ENCODE results near the gene ARID1A. TPM values are rescaled to one million over a fixed set of nuclear protein-coding genes. Genes with fewer than 3 reads are reported as not detected.
A peak's percentile ranks its signal among the peaks of the same experiment; 100 is the strongest.

Gene ARID1A
- total RNA-seq, 1 donor from 2014 or later = 187 TPM

GRCh38 chr1:26727476-26727875 is 31.7 kb downstream of the ARID1A start:
- Mint-ChIP-seq H3K4me1 (ENCODE audit: low read depth, unreplicated experiment) (peaks cover 52% of the 10 kb centered on the region), H3K36me3 (ENCODE audit: unreplicated experiment) (no peaks in the 10 kb centered on the region), H3K27me3 (ENCODE audit: unreplicated experiment) (peaks cover 7% of the 10 kb centered on the region), H3K4me3 (ENCODE audit: unreplicated experiment) (peak overlapping the region; percentile 37), H3K27ac (ENCODE audit: unreplicated experiment) (peak overlapping the region; percentile 88), H3K9me3 (ENCODE audit: unreplicated experiment) (peaks cover 6% of the 10 kb centered on the region)
- no peak for DNase-seq
- no peak for TF ChIP-seq CTCF (IDR thresholded peaks at IDR 0.05; ENCODE audit: partially characterized antibody, unreplicated experiment)

GRCh38 chr1:26728645-26729044 is 32.8 kb downstream of the ARID1A start:
- Mint-ChIP-seq H3K4me1 (ENCODE audit: low read depth, unreplicated experiment) (peaks cover 48% of the 10 kb centered on the region), H3K36me3 (ENCODE audit: unreplicated experiment) (no peaks in the 10 kb centered on the region), H3K4me3 (ENCODE audit: unreplicated experiment) (peak overlapping the region; percentile 30), H3K9me3 (ENCODE audit: unreplicated experiment) (peaks cover 2% of the 10 kb centered on the region), H3K27me3 (ENCODE audit: unreplicated experiment) (peaks cover 4% of the 10 kb centered on the region), H3K27ac (ENCODE audit: unreplicated experiment) (no peak overlapping the region)
- TF ChIP-seq CTCF (IDR thresholded peaks at IDR 0.05; ENCODE audit: partially characterized antibody, unreplicated experiment) = no peak
- no peak for DNase-seq

- H3K27me3 Mint-ChIP-seq (ENCODE audit: unreplicated experiment) = peaks cover 4% of the 10 kb centered on the region
- no peak overlapping the region for H3K4me3 Mint-ChIP-seq (ENCODE audit: unreplicated experiment)
- H3K4me1 Mint-ChIP-seq (ENCODE audit: low read depth, unreplicated experiment) = peaks cover 38% of the 10 kb centered on the region
- H3K36me3 Mint-ChIP-seq (ENCODE audit: unreplicated experiment) = no peaks in the 10 kb centered on the region
- no peak overlapping the region for H3K27ac Mint-ChIP-seq (ENCODE audit: unreplicated experiment)
- no peak for DNase-seq
- no peak for TF ChIP-seq CTCF (IDR thresholded peaks at IDR 0.05; ENCODE audit: partially characterized antibody, unreplicated experiment)
- no peaks in the 10 kb centered on the region for H3K9me3 Mint-ChIP-seq (ENCODE audit: unreplicated experiment)
These were observed 33.8 kb downstream of the ARID1A start for GRCh38 chr1:26729633-26730032.

- Mint-ChIP-seq H3K36me3 (ENCODE audit: unreplicated experiment) (no peaks in the 10 kb centered on the region), H3K4me3 (ENCODE audit: unreplicated experiment) (no peak overlapping the region), H3K27me3 (ENCODE audit: unreplicated experiment) (peaks cover 4% of the 10 kb centered on the region), H3K27ac (ENCODE audit: unreplicated experiment) (no peak overlapping the region), H3K9me3 (ENCODE audit: unreplicated experiment) (peaks cover 1% of the 10 kb centered on the region), H3K4me1 (ENCODE audit: low read depth, unreplicated experiment) (peaks cover 30% of the 10 kb centered on the region)
- DNase-seq = no peak
- TF ChIP-seq CTCF (IDR thresholded peaks at IDR 0.05; ENCODE audit: partially characterized antibody, unreplicated experiment) = no peak
These were observed 34.9 kb downstream of the ARID1A start for GRCh38 chr1:26730695-26731094.

GRCh38 chr1:26731233-26731902 is 35.6 kb downstream of the ARID1A start:
- TF ChIP-seq CTCF (IDR thresholded peaks at IDR 0.05; ENCODE audit: partially characterized antibody, unreplicated experiment) = no peak
- H3K4me1 Mint-ChIP-seq (ENCODE audit: low read depth, unreplicated experiment) = peaks cover 29% of the 10 kb centered on the region
- peak overlapping the region; percentile 66 for H3K27ac Mint-ChIP-seq (ENCODE audit: unreplicated experiment)
- DNase-seq = no peak
- H3K36me3 Mint-ChIP-seq (ENCODE audit: unreplicated experiment) = no peaks in the 10 kb centered on the region
- H3K4me3 Mint-ChIP-seq (ENCODE audit: unreplicated experiment) = no peak overlapping the region
- peaks cover 4% of the 10 kb centered on the region for H3K27me3 Mint-ChIP-seq (ENCODE audit: unreplicated experiment)
- H3K9me3 Mint-ChIP-seq (ENCODE audit: unreplicated experiment) = peaks cover 3% of the 10 kb centered on the region
